Fibroblast of lung (primary cell): ENCODE measurements around the gene GRK1.

Source experiments
- CTCF ChIP-seq, 2 donors: IDR thresholded peaks in 1 of 2; conservative IDR thresholded peaks in 1 of 2; 1 replicate in 1 of 2; 2 replicates in 1 of 2; pipeline ENCODE4 v1.5.1; 2011 to 2012; ENCODE audit warnings: low read length in 2 of 2, control low read depth in 1 of 2, inconsistent platforms in 1 of 2, low read depth in 1 of 2, mild to moderate bottlenecking in 1 of 2
- EZH2 ChIP-seq: IDR thresholded peaks from 2 replicates; pipeline ENCODE4 v1.5.1; 2012; ENCODE audit warnings: low read length, control low read depth, mild to moderate bottlenecking; ENCODE audit errors: missing control alignments

DNA sequence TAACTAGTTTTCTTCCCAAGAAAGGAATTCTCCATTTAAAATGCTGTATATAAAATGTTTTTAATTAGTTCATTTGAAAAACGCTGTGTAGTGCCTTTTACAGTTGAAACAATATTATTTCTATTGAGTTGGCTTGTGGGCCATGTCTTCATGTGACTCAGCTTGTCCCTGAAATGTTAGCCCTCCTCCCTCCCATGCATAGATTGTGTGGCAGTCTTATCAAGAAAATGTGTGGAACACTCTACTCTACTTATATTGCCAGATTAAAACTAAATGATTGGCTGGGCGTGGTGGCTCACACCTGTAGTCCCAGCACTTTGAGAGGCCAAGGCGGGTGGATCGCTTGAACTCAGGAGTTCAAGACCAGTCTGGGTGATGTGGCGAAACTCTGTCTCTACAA, 49.1 kb upstream of the GRK1 start:
- TF ChIP-seq CTCF (conservative IDR thresholded peaks at IDR 0.05 in 1 of 2, IDR thresholded peaks at IDR 0.05 in 1 of 2; ENCODE audit: low read depth in 1 of 2, low read length in 2 of 2) = no peak
- no peak for TF ChIP-seq EZH2
